GM21381 (cell line): ENCODE measurements around the gene MAP4K4.
"Not testable (repeated sequence)": the region's sequence is repeated elsewhere in the genome, so short reads cannot be mapped to it uniquely, and the experiment has no call there.

Experiments
- ATAC-seq: cut with Tn5 transposase; IDR thresholded peaks from one replicate; pipeline ENCODE4 v1.9.1; 2021; ENCODE audit warnings: mild to moderate bottlenecking, moderate library complexity; ENCODE audit not compliant: unreplicated experiment

The MAP4K4 gene

GRCh38 chr2:101897301-101897700 lies 199.8 kb downstream of the MAP4K4 start:
- ATAC-seq, result no peak

GRCh38 chr2:101899265-101899664 lies 201.8 kb downstream of the MAP4K4 start:
- no peak for ATAC-seq

- ATAC-seq, result no peak
Observed at GRCh38 chr2:101899871-101900270, 202.4 kb downstream of the MAP4K4 start.

GRCh38 chr2:101900375-101900774 lies 202.9 kb downstream of the MAP4K4 start:
- no peak for ATAC-seq

- ATAC-seq, result no peak
Observed at GRCh38 chr2:101901241-101901640, 203.7 kb downstream of the MAP4K4 start.

- no peak for ATAC-seq
Observed at GRCh38 chr2:101902169-101902568, 204.7 kb downstream of the MAP4K4 start.

- no peak for ATAC-seq
Observed at GRCh38 chr2:101904916-101905315, 207.4 kb downstream of the MAP4K4 start.

- ATAC-seq, result no peak
Observed at GRCh38 chr2:101905746-101906336, 208.3 kb downstream of the MAP4K4 start.

- no peak for ATAC-seq
Observed at GRCh38 chr2:101909760-101910159, 212.3 kb downstream of the MAP4K4 start.

GRCh38 chr2:101912545-101912944 lies 215.0 kb downstream of the MAP4K4 start:
- ATAC-seq, result peak; percentile 93

- no peak for ATAC-seq
Observed at GRCh38 chr2:101921319-101921952, 223.9 kb downstream of the MAP4K4 start.

GRCh38 chr2:101921953-101922325 lies 224.4 kb downstream of the MAP4K4 start:
- ATAC-seq, result no peak

- ATAC-seq, result not testable (repeated sequence)
Observed at GRCh38 chr2:101924311-101924710, 226.8 kb downstream of the MAP4K4 start.

- no peak for ATAC-seq
Observed at GRCh38 chr2:101930019-101930418, 232.5 kb downstream of the MAP4K4 start.

GRCh38 chr2:101930847-101931246 lies 233.3 kb downstream of the MAP4K4 start:
- ATAC-seq, result no peak

- ATAC-seq, result no peak
Observed at GRCh38 chr2:101931402-101931801, 233.9 kb downstream of the MAP4K4 start.

GRCh38 chr2:101935764-101936163 lies 238.3 kb downstream of the MAP4K4 start:
- not testable (repeated sequence) for ATAC-seq

- ATAC-seq, result no peak
Observed at GRCh38 chr2:101942851-101943250, 245.3 kb downstream of the MAP4K4 start.
